HTR-8/SVneo (cell line): ENCODE results near the gene ADGRG1.
A peak's percentile ranks its signal among the peaks of the same experiment; 100 is the strongest.

ENCODE experiments used
- DNase-seq: peaks from one replicate; pipeline ENCODE4 v3.0.0; 2011; ENCODE audit warnings: low spot score, mixed read lengths; ENCODE audit not compliant: insufficient read length
- FAIRE-seq: peaks from 2 replicates; lab custom pipeline; 2011; peaks lifted over from hg19 to GRCh38; lab: Jason Lieb, UNC

Gene ADGRG1

GRCh38 chr16:57677622-57678369 lies 49.4 kb downstream of the ADGRG1 start:
- FAIRE-seq (no peak), DNase-seq (no peak)

- FAIRE-seq (no peak), DNase-seq (no peak)
Measured at GRCh38 chr16:57679016-57679415, 50.6 kb downstream of the ADGRG1 start.

- DNase-seq, result no peak
- FAIRE-seq, result no peak
Measured at GRCh38 chr16:57679767-57680482, 51.5 kb downstream of the ADGRG1 start.

- DNase-seq (no peak), FAIRE-seq (no peak)
Measured at GRCh38 chr16:57680842-57681375, 52.5 kb downstream of the ADGRG1 start.

- DNase-seq (no peak), FAIRE-seq (no peak)
Measured at GRCh38 chr16:57681950-57682728, 53.7 kb downstream of the ADGRG1 start.

- FAIRE-seq, result peak; percentile 49
- DNase-seq, result no peak
Measured at GRCh38 chr16:57682809-57683635, 54.6 kb downstream of the ADGRG1 start.

- no peak for FAIRE-seq
- DNase-seq, result no peak
Measured at GRCh38 chr16:57683636-57684545, 55.5 kb downstream of the ADGRG1 start.

GRCh38 chr16:57684626-57685358 lies 56.4 kb downstream of the ADGRG1 start:
- FAIRE-seq (no peak), DNase-seq (no peak)

- FAIRE-seq (peak; percentile 46), DNase-seq (no peak)
Measured at GRCh38 chr16:57685633-57686032, 57.2 kb downstream of the ADGRG1 start.

GRCh38 chr16:57686577-57686976 lies 58.1 kb downstream of the ADGRG1 start:
- FAIRE-seq (peak; percentile 54), DNase-seq (no peak)

- FAIRE-seq (no peak), DNase-seq (no peak)
Measured at GRCh38 chr16:57687363-57687929, 59.0 kb downstream of the ADGRG1 start.

GRCh38 chr16:57688487-57688986 lies 60.1 kb downstream of the ADGRG1 start:
- FAIRE-seq (peak; percentile 4), DNase-seq (no peak)

- DNase-seq, result no peak
- no peak for FAIRE-seq
Measured at GRCh38 chr16:57688987-57689761, 60.7 kb downstream of the ADGRG1 start.

- FAIRE-seq, result no peak
- DNase-seq, result no peak
Measured at GRCh38 chr16:57689762-57690558, 61.5 kb downstream of the ADGRG1 start.

- no peak for DNase-seq
- FAIRE-seq, result no peak
Measured at GRCh38 chr16:57690782-57691471, 62.5 kb downstream of the ADGRG1 start.

GRCh38 chr16:57692636-57693035 lies 64.2 kb downstream of the ADGRG1 start:
- no peak for DNase-seq
- FAIRE-seq, result no peak
